GM21786 (cell line): ENCODE data around the gene FNIP2.
"Not testable (repeated sequence)": the region's sequence is repeated elsewhere in the genome, so short reads cannot be mapped to it uniquely, and the experiment has no call there.

Experiments
- ATAC-seq: cut with Tn5 transposase; IDR thresholded peaks from one replicate; pipeline ENCODE4 v1.9.1; 2021; ENCODE audit not compliant: unreplicated experiment

The FNIP2 gene

GRCh38 chr4:158949099-158949498 lies 180.3 kb downstream of the FNIP2 start:
- ATAC-seq = no peak

GRCh38 chr4:158952221-158952774 lies 183.5 kb downstream of the FNIP2 start:
- not testable (repeated sequence) for ATAC-seq

DNA sequence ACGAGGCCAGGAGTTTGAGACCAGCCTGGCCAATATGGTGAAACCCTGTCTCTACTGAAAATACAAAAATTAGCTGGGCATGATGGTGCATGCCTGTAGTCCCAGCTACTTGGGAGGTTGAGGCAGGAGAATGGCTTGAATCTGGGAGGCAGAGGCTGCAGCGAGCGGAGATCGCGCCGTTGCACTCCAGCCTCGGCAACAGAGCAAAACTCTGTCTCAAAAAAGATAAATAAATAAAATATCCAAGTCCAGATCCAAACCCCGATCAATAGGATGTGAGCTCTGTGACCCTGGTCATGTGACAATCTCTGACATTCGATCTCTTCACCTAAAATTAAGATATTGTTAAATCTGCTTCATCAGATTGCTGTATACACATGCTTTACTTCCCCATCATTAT lies 187.5 kb downstream of the FNIP2 start:
- not testable (repeated sequence) for ATAC-seq

DNA sequence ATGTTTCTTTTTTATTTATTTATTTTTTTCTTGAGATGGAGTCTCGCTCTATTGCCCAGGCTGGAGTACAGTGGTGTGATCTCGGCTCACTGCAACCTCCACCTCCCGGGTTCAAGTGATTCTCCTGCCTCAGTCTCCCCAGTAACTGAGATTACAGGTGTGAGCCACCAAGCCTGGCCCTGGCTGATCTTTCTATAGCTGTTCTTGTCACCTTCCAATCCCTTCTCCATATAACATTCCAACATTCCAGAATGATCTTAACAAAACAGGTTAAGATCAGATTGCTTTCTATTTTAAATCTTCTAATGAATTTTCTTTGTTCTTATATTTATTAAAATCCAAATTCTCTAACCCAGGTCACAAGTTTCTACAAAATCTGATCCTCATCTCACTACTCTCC lies 188.1 kb downstream of the FNIP2 start:
- ATAC-seq = not testable (repeated sequence)
